OCI-LY3 (cell line): Measurements from ENCODE around the gene ZNF821.

ENCODE experiments used
- CTCF ChIP-seq: fragments of 200-600, 300-600 bp; sonication (generic); IDR thresholded peaks from 2 replicates; pipeline ENCODE4 v1.5.1; 2014; ENCODE audit warnings: antibody characterized with exemption, low read length, low read depth
- EZH2phosphoT487 ChIP-seq: fragments of 200-600 bp; shearing (Covaris generic); IDR thresholded peaks from 2 replicates; pipeline ENCODE4 v1.6.1; 2018; ENCODE audit warnings: antibody characterized with exemption, mixed run types, low read depth

- TF ChIP-seq CTCF (no peak), EZH2phosphoT487 (no peak)
Observed at GRCh38 chr16:71920658-71921057, 36.7 kb upstream of the ZNF821 start.
